NK-92 treated with Interleukin-12 subunit alpha and Interleukin-12 subunit beta, amount 100 ng/mL, for 24 hours (cell line): ENCODE measurements around the gene CDC16.
"Not testable (repeated sequence)": the region's sequence is repeated elsewhere in the genome, so short reads cannot be mapped to it uniquely, and the experiment has no call there.

Experiments used
- DNase-seq: peaks from one replicate; lab custom pipeline; 2025; lab: John Stamatoyannopoulos, UW

The CDC16 gene

GRCh38 chr13:114264313-114264712 lies 29.6 kb downstream of the CDC16 start:
- DNase-seq = not testable (repeated sequence)

GRCh38 chr13:114264886-114265611 lies 30.4 kb downstream of the CDC16 start:
- DNase-seq = no peak

GRCh38 chr13:114266241-114266640 lies 31.5 kb downstream of the CDC16 start:
- DNase-seq = no peak

GRCh38 chr13:114268344-114269280 lies 33.9 kb downstream of the CDC16 start:
- peak; percentile 43 for DNase-seq

- DNase-seq = no peak
Measured at GRCh38 chr13:114269281-114269770, 34.6 kb downstream of the CDC16 start.

- no peak for DNase-seq
Measured at GRCh38 chr13:114272977-114273376, 38.3 kb downstream of the CDC16 start.

- DNase-seq = no peak
Measured at GRCh38 chr13:114275304-114275703, 40.6 kb downstream of the CDC16 start.

- DNase-seq = no peak
Measured at GRCh38 chr13:114279146-114279545, 44.4 kb downstream of the CDC16 start.

- no peak for DNase-seq
Measured at GRCh38 chr13:114279758-114280355, 45.2 kb downstream of the CDC16 start.

GRCh38 chr13:114281351-114282040 lies 46.8 kb downstream of the CDC16 start, which contains the start of gene UPF3A:
UPF3A (plus strand) TSS chr13:114281601; CDS start chr13:114281640, 39 bp downstream.
- DNase-seq = peak; percentile 92

- DNase-seq = no peak
Measured at GRCh38 chr13:114282041-114282670, 47.5 kb downstream of the CDC16 start.

GRCh38 chr13:114283576-114283975 lies 48.9 kb downstream of the CDC16 start:
- no peak for DNase-seq

GRCh38 chr13:114284680-114285079 lies 50.0 kb downstream of the CDC16 start:
- DNase-seq = no peak

GRCh38 chr13:114285166-114285808 lies 50.6 kb downstream of the CDC16 start:
- DNase-seq = no peak

GRCh38 chr13:114286808-114287207 lies 52.1 kb downstream of the CDC16 start:
- DNase-seq = no peak

GRCh38 chr13:114288157-114288591 lies 53.5 kb downstream of the CDC16 start:
- no peak for DNase-seq

GRCh38 chr13:114296448-114296847 lies 61.8 kb downstream of the CDC16 start:
- no peak for DNase-seq

- DNase-seq = no peak
Measured at GRCh38 chr13:114296902-114297301, 62.2 kb downstream of the CDC16 start.

GRCh38 chr13:114298866-114299265 lies 64.2 kb downstream of the CDC16 start:
- no peak for DNase-seq

GRCh38 chr13:114299604-114300305 lies 65.1 kb downstream of the CDC16 start:
- DNase-seq = no peak
